LNCAP (cell line): ENCODE measurements around the gene RUFY1.

ENCODE experiments used
- TF ChIP-seq, protein P1 (sequence below): fragments of 450-650 bp; IDR thresholded peaks from 2 replicates; pipeline ENCODE4 v1.5.1; 2017; ENCODE audit warnings: mild to moderate bottlenecking

Gene RUFY1

GRCh38 chr5:179550511-179551342, at the start of gene RUFY1:
Gene RUFY1, plus strand, starts transcription at chr5:179550554. Its CDS starts 16 bp downstream, at chr5:179550570.
- TF ChIP-seq, protein P1, sequence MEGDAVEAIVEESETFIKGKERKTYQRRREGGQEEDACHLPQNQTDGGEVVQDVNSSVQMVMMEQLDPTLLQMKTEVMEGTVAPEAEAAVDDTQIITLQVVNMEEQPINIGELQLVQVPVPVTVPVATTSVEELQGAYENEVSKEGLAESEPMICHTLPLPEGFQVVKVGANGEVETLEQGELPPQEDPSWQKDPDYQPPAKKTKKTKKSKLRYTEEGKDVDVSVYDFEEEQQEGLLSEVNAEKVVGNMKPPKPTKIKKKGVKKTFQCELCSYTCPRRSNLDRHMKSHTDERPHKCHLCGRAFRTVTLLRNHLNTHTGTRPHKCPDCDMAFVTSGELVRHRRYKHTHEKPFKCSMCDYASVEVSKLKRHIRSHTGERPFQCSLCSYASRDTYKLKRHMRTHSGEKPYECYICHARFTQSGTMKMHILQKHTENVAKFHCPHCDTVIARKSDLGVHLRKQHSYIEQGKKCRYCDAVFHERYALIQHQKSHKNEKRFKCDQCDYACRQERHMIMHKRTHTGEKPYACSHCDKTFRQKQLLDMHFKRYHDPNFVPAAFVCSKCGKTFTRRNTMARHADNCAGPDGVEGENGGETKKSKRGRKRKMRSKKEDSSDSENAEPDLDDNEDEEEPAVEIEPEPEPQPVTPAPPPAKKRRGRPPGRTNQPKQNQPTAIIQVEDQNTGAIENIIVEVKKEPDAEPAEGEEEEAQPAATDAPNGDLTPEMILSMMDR: no peak

GRCh38 chr5:179504191-179504590, 46.2 kb upstream of the RUFY1 start:
- TF ChIP-seq, protein P1: no peak

DNA sequence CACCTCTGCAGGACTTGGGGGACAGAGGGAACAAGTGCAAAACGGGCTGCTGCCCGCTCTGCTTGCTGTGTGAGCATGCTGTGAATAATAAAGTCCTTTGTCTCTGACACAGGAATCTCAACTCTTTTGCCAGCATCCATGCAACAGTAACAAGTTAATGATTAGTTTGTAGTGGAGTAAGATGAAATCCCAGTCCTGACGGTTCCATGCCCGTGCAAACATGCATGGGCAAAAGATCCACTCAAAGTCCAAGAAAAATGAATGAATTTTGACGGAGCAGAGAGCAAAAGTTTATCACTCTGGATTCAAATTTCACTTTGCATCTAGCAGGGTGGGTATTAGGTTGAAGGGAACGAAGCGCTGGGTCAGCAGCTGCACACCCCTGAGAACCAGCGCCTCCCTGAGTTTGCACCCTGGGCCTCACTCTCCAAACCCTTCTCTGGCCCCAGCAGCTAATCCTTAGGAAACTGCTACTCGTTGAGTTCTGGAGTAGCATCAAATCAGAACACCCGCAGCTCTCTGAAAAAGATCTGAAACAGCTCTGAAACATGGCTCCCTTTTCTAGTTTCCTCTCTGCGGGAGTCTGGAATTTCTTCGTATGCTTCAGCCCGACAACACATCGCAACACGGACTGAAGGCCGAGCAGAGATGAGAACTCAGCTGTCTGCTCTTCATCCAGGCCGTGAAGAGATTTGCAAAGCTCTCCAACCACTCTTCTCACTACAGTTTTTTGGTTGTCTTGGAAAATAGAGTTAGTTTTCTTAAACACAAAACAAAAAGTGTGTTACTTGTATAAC, 45.6 kb upstream of the RUFY1 start:
- TF ChIP-seq, protein P1: no peak

DNA sequence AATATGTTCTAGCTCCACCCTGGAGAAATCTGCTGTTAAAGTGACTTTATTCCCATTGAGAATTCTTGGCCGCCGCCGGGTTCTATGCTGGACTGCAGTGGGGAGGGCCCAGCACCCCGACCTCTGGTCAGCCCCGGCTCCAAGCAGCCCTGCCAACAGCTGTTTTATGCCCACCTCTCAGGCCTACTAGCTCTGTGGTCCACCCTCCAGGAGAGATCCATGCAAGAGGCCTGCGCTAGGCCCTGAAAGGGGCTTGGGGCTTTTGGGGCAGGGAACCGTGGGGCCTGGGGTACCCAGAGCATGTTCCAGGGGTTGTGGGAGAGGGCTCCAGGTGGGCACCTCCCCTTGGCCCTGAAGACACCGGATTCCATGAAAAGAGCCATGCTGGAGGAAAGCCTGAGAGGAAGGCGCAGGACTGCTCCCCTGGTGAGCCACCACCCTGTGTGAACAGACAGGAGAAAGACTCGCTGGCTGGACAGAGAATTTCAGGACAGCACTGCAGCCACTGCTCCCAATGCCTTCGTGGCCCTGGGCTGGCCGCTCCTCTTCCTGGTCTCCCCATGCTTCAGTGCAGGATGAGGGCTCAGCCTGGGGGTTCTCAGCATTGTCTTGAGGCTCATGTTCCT, 44.6 kb upstream of the RUFY1 start:
- TF ChIP-seq, protein P1: no peak

- TF ChIP-seq, protein P1: no peak
Observed at GRCh38 chr5:179509239-179509638, 41.1 kb upstream of the RUFY1 start.

DNA sequence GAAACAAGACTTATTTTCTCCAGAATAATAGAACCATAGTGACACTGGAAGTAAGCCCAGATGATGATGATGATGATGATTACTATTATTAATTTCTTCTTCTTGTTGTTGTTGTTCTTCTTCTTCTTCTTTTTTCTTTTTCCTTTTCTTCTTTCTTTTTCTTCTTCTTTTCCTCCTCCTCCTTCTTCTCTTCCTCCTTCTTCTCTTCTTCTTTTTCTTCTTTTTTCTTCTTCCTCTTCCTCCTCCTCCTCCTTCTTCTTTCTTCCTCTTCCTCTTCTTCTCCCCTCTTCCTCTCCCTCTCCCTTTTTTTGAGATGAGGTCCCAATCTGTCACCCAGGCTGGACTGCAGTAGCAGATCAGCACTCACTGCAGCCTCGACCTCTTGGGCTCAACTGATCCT, 40.5 kb upstream of the RUFY1 start:
- TF ChIP-seq, protein P1: no peak

DNA sequence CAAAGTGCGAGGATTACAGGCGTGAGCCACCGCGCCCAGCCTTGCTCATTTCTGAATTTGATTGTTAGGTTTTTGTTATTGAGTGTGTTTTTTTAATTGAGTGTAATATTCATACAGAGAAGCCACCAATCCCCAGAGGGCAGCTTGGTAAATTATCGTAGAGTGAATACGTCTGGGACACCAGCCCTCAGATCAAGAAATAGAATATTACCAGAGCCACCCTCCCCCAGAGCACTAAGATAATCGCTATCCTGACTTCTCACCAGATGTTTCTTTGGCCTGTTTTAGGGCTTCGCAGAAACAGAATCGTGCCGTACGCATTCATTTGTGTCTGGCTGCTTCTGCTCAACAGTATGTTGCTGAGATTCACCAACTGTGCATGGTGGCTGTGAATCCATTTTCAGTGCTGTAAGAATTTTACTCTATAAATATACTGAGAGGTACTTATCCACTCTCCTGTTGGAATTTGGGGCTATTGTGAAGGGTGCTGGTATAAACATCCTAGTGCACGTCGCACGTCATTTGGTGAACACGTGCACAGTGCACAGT, 37.8 kb upstream of the RUFY1 start:
- TF ChIP-seq, protein P1: no peak
